Esophagus squamous epithelium (tissue), 5 donors: ENCODE measurements around the gene CD68. TPM values are rescaled to one million over a fixed set of nuclear protein-coding genes. Genes with fewer than 3 reads are reported as not detected.

Experiments used
- DNase-seq: peaks from one replicate; lab custom pipeline; 2025; lab: John Stamatoyannopoulos, UW
- H3K27ac ChIP-seq, 4 donors: fragments of 200-600 bp; sonication (generic); one replicate each; pipeline ENCODE4 v1.5.1; 2016 to 2019; ENCODE audit warnings: mild to moderate bottlenecking in 1 of 4
- H3K27me3 ChIP-seq, 4 donors: fragments of 200-600 bp; sonication (generic); 1 replicate in 3 of 4; 2 replicates in 1 of 4; pipeline versions ENCODE4 v1.5.1 to v1.6.0; 2017 to 2021; ENCODE audit warnings: antibody characterized with exemption in 1 of 4
- H3K36me3 ChIP-seq, 3 donors: fragments of 200-600 bp; sonication (generic); one replicate each; pipeline ENCODE4 v1.5.1; 2016 to 2019
- H3K4me1 ChIP-seq, 3 donors: fragments of 200-600 bp; sonication (generic); one replicate each; pipeline ENCODE4 v1.5.1; 2017 to 2019
- H3K4me3 ChIP-seq, 4 donors: fragments of 200-600 bp; sonication (generic); 1 replicate in 3 of 4; 2 replicates in 1 of 4; pipeline ENCODE4 v1.5.1; 2016 to 2019; ENCODE audit warnings: mild to moderate bottlenecking in 2 of 4, moderate library complexity in 1 of 4
- H3K9me3 ChIP-seq, 3 donors: fragments of 200-600 bp; sonication (generic); one replicate each; pipeline ENCODE4 v1.5.1; 2016 to 2019
- CTCF ChIP-seq, 6 experiments: fragments of 450-650 bp in 4 of 6; fragments of 200-600 bp in 2 of 6; sonication (generic) in 2 of 6; IDR thresholded peaks; one replicate each; pipeline ENCODE4 v1.5.1; 2016 to 2019; ENCODE audit warnings: antibody characterized with exemption in 6 of 6, mild to moderate bottlenecking in 4 of 6, moderate library complexity in 4 of 6
- POLR2A ChIP-seq, 4 donors: fragments of 450-650 bp; IDR thresholded peaks; one replicate each; pipeline ENCODE4 v1.6.1; 2017; ENCODE audit warnings: antibody characterized with exemption in 4 of 4, mild to moderate bottlenecking in 4 of 4, moderate library complexity in 3 of 4
- WGBS, 2 donors: methylation state at CpG; one replicate each; pipeline ENCODE4 v1.1.5; 2018; 5-methylcytosine and 5-hydroxymethylcytosine counted together
- intact Hi-C: fragments of 100-400 bp; cut with DNase I; formaldehyde crosslinking; loops from one replicate; pipeline ENCODE4 v1.15.0; 2022
- total RNA-seq, 4 donors: library from RNA; depleted of rRNA; stranded (reverse); fragments of >200 nt; gene quantifications; one replicate each; pipeline ENCODE4 v1.1.0, GENCODE V29; 2016
- donor health status: DM: yes; HTN: yes; CAD: no.

The CD68 gene
- total RNA-seq, 4 donors from 2014 or later: 32.1 to 52.9 (median 45.2) TPM

GRCh38 chr17:7580604-7581575 lies 1.5 kb downstream of the CD68 start:
- Histone ChIP-seq H3K4me3 (peak overlapping the region in 3 of 4 donors; percentile 21 to 80 (median 57)), H3K4me1 (peaks cover 61 to 95% (median 71%) of the 10 kb centered on the region in 3 donors)
- intact Hi-C loops: no loop called here

GRCh38 chr17:7582396-7583252 lies 3.2 kb downstream of the CD68 start:
- WGBS, 2 donors: 84 to 100% methylated on average over 2 to 11 of the region's 36 CpGs
- TF ChIP-seq POLR2A (IDR thresholded peaks at IDR 0.05) (no peak), CTCF (IDR thresholded peaks at IDR 0.05) (no peak)
- Histone ChIP-seq H3K4me1 (peaks cover 59 to 95% (median 76%) of the 10 kb centered on the region in 3 donors), H3K27ac (peak overlapping the region; percentile 94 to 97 (median 96)), H3K27me3 (no peaks in the 10 kb centered on the region), H3K9me3 (no peaks in the 10 kb centered on the region), H3K36me3 (peaks cover 14 to 50% (median 16%) of the 10 kb centered on the region in 3 donors), H3K4me3 (peak overlapping the region; percentile 45 to 80 (median 63))
- intact Hi-C loops: no loop called here
- DNase-seq: no peak

More at GRCh38 chr17:7580604-7581575, 1.5 kb downstream of the CD68 start:
- H3K36me3 ChIP-seq: peaks cover 23 to 50% (median 29%) of the 10 kb centered on the region in 3 donors
- no peak for DNase-seq
- no peaks in the 10 kb centered on the region for H3K9me3 ChIP-seq
- TF ChIP-seq POLR2A (IDR thresholded peaks at IDR 0.05): no peak
- no peak for TF ChIP-seq CTCF (IDR thresholded peaks at IDR 0.05)
- H3K27me3 ChIP-seq: no peaks in the 10 kb centered on the region
- peak overlapping the region; percentile 94 to 97 (median 96) for H3K27ac ChIP-seq
- WGBS, 2 donors: 52 to 59% methylated on average over 20 to 23 of the region's 23 CpGs

GRCh38 chr17:7583253-7584109 lies 4.0 kb downstream of the CD68 start, which contains the start of gene MPDU1:
Gene MPDU1 (plus strand): TSS chr17:7583852. CDS start chr17:7583863, 11 bp downstream.
- intact Hi-C loops: no loop called here
- H3K9me3 ChIP-seq: no peaks in the 10 kb centered on the region
- DNase-seq: peak; percentile 71
- peaks cover 61 to 95% (median 75%) of the 10 kb centered on the region in 3 donors for H3K4me1 ChIP-seq
- peaks cover 6 to 45% (median 8%) of the 10 kb centered on the region in 3 donors for H3K36me3 ChIP-seq
- H3K27ac ChIP-seq: peak within 1 kb of the TSS; percentile 94 to 97 (median 96)
- no peaks in the 10 kb centered on the region for H3K27me3 ChIP-seq
- H3K4me3 ChIP-seq: peak within 1 kb of the TSS; percentile 45 to 80 (median 63)
- TF ChIP-seq POLR2A (IDR thresholded peaks at IDR 0.05): peak in 3 of 4 donors; percentile 9 to 80 (median 60)
- TF ChIP-seq CTCF (IDR thresholded peaks at IDR 0.05): peak in 1 of 6 experiments; percentile 26
- WGBS, 2 donors: 0 to 14% methylated on average over 22 to 40 of the region's 69 CpGs

GRCh38 chr17:7586673-7587419 lies 7.4 kb downstream of the CD68 start:
- intact Hi-C loops: no loop called here

More at GRCh38 chr17:7586673-7587419, 7.4 kb downstream of the CD68 start:
- Histone ChIP-seq H3K4me3 (peak overlapping the region in 3 of 4 donors; percentile 64 to 76 (median 69)), H3K27ac (peak overlapping the region; percentile 90 to 96 (median 96)), H3K36me3 (peaks cover 10 to 49% (median 16%) of the 10 kb centered on the region in 3 donors), H3K9me3 (no peaks in the 10 kb centered on the region), H3K27me3 (no peaks in the 10 kb centered on the region), H3K4me1 (peaks cover 47 to 93% (median 56%) of the 10 kb centered on the region in 3 donors)
- TF ChIP-seq CTCF (IDR thresholded peaks at IDR 0.05) (peak in 5 of 6 experiments; percentile 30 to 72 (median 52)), POLR2A (IDR thresholded peaks at IDR 0.05) (no peak)
- WGBS, 2 donors: 38 to 54% methylated on average over 6 to 8 of the region's 9 CpGs
- no peak for DNase-seq
